ENCODE data around the gene CCDC144A. TPM values are rescaled to one million over a fixed set of nuclear protein-coding genes. Genes with fewer than 3 reads are reported as not detected.
A peak's percentile ranks its signal among the peaks of the same experiment; 100 is the strongest.
"Not testable (repeated sequence)": the region's sequence is repeated elsewhere in the genome, so short reads cannot be mapped to it uniquely, and the experiment has no call there.

The CCDC144A gene
- total RNA-seq, 1 donor from 2014 or later, result 0.58 TPM

DNA sequence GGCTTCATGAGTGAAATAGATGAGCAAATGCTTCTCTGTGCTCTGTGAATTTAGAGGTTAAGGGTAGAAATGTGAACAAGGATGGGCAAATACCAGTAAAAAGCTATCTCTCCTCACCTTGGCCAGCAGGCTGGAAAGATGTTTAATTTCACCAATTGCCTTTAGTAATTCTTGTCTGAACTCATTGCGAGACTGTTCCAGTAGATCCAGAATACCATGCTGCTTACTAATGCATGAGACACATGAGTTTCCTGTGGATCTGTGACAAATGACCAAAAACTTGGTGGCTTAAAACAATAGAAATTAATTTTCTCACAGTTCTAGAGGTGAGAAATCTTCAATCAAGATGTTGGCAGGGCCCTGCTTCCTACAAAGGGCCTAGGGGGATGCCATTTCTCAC lies 27.1 kb upstream of the CCDC144A start:
- DNase-seq (ENCODE audit: low read depth), result no peak
- TF ChIP-seq, protein P1, sequence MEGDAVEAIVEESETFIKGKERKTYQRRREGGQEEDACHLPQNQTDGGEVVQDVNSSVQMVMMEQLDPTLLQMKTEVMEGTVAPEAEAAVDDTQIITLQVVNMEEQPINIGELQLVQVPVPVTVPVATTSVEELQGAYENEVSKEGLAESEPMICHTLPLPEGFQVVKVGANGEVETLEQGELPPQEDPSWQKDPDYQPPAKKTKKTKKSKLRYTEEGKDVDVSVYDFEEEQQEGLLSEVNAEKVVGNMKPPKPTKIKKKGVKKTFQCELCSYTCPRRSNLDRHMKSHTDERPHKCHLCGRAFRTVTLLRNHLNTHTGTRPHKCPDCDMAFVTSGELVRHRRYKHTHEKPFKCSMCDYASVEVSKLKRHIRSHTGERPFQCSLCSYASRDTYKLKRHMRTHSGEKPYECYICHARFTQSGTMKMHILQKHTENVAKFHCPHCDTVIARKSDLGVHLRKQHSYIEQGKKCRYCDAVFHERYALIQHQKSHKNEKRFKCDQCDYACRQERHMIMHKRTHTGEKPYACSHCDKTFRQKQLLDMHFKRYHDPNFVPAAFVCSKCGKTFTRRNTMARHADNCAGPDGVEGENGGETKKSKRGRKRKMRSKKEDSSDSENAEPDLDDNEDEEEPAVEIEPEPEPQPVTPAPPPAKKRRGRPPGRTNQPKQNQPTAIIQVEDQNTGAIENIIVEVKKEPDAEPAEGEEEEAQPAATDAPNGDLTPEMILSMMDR (conservative IDR thresholded peaks at IDR 0.05; ENCODE audit: low read depth, low read length), result no peak
- no peak overlapping the region for H3K4me3 ChIP-seq (ENCODE audit: low read depth, low read length)

DNA sequence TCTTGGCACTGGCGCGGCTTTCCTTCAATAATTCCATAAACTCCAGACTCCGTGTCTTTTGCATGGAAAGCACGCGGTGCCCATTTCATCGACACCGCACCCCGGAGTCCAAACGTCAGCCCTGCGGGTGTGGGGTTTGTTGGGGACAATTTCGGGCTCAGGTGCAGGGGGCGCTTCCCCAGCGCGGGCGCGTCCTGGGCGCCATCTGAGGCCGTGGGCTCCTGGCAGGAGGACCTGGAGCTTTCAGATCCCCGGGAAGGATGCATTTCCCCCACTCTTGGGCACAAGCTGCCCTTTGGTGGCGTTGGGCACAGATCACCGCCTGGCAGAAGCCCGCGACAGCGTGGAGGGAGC lies 23.5 kb upstream of the CCDC144A start:
- H3K4me3 ChIP-seq (ENCODE audit: low read depth, low read length), result peak overlapping the region; percentile 33
- not testable (repeated sequence) for DNase-seq (ENCODE audit: low read depth)

DNA sequence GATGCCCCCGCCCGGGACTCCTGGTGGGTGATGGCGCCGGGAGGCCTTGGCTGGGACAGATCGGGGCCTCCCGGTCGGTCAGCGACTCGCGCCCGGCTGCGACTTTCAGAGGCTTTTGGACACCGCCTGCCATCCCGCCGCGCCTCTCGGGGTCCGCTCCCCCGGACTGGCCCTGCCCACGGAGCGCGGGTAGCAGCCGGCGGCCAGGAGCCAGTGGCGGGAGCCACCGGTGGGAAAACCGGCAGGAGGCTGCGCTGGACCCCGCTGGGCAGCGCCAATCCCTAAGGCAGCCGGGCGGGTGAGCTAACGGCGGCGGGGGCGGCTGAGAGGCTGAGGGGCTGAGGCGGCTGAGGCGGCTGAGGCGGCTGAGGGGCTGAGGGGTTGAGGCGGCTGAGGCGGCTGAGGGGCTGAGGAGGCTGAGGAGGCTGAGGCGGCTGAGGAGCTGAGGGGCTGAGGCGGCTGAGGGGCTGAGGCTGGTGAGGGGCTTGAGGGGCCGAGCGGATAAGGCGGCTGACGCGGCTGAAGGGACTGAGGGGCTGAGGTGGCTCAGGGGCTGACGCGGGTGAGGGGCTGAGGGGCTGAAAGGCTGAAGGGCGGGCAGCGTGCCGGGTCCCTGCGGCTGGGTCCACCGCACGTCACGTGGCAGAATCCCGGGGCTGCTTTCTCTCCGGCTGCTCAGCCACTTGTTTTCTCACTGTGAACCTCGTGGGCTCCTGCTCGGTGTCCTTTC lies 23.0 kb upstream of the CCDC144A start:
- DNase-seq (ENCODE audit: low read depth), result not testable (repeated sequence)

DNA sequence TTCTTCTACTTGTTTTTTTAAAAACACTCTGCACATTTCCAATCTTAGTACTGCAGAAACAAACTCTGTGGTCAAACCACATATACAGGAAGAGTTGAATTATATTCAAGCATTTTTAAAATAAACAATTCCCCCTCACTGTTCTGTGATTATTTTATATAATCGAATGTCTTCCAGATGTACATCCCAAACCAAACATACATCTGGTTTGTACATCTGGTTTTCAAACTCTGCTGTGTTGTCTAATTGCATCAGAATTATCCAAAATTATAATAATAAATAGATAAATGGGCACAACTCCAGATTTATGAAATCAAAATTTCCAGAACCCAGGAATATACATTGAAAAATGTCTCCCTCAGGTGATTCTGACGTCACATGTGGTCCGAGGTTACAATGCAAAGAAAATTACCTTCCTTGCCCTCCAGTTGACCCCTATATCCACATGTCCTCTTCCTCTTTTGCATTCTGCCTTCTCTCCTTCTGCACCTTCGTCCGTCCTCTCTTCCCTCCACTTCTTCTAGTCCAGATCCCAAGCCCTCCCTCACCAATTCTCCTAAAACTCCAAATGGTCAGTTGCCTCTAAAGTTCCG lies 13.3 kb upstream of the CCDC144A start:
- TF ChIP-seq, protein P1 (conservative IDR thresholded peaks at IDR 0.05; ENCODE audit: low read depth, low read length), result no peak
- no peak for DNase-seq (ENCODE audit: low read depth)

More for the DNA sequence above, 23.0 kb upstream of the CCDC144A start:
- H3K4me3 ChIP-seq (ENCODE audit: low read depth, low read length), result peak overlapping the region; percentile 33

DNA sequence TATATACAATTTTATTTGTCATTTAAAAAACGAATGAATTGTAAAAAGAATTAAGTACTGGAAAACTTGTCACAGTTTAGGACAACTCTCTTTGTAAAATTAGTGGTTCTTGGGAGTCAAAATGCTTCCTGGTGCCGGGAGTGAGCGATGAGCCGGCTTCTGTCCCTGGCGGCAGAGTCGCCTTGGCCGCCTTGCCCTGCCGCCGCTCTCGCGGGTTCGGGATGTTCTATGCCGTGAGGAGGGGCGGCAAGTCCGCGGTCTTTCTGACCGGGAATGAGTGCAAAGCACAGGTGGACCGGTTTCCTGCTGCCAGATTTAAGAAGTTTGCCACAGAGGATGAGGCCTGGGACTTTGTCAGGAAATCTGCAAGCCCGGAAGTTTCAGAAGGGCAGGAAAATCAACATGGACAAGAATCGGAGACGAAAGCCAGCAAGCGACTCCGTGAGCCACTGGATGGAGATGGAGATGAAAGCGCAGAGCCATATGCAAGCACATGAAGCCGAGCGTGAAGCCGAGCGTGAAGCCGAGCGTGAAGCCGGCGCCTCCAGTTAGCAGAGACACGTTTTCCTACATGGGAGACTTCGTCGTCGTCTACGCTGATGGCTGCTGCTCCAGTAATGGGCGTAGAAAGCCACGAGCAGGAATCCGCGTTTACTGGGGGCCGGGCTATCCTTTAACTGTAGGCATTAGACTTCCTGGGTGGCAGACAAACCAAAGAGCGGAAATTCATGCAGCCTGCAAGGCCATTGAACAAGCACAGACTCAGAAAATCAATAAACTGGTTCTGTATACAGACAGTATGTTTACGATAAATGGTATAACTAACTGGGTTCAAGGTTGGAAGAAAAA lies 6.5 kb upstream of the CCDC144A start:
- not testable (repeated sequence) for DNase-seq (ENCODE audit: low read depth); H3K4me3 ChIP-seq (ENCODE audit: low read depth, low read length)

More for the DNA sequence above, 13.3 kb upstream of the CCDC144A start:
- H3K4me3 ChIP-seq (ENCODE audit: low read depth, low read length), result no peak overlapping the region

DNA sequence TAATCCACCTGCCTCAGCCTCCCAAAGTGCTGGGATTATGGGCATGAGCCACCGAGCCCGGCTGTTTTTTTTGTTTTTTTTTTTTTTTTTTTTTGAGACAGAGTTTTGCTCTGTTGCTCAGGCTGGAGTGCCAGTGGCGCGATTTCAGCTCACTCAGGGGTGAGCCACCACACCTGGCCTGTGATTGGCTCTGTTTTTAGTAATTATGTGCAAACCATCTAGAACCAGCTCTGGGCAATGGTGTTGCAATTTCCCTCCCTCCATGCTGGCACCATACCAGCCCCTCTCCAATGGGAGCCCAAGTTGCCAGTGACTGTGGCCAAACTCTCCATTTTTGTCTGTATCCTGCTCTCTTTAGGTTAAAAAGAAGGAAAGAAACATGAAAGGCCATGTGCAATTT lies 4.0 kb upstream of the CCDC144A start:
- not testable (repeated sequence) for DNase-seq (ENCODE audit: low read depth); H3K4me3 ChIP-seq (ENCODE audit: low read depth, low read length)

DNA sequence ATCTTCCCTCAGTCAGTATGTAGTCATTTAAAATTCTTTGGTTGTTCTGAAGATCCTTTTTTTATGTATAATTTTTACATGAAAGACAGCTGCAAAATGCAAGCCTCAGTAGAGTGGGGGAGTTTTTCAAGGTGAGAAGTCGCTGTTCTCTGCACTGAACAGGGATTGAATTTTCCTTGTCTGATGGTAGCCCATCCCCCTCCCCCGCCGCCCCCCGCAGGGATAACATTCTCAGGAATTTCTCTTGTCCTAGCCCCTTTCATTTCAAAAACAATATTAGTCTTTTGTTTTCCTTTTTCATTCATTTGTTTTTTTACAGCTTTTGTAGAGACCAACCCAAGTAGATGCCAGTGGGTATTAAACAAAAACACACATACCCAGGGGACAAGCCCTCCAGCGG lies 2.9 kb upstream of the CCDC144A start:
- not testable (repeated sequence) for H3K4me3 ChIP-seq (ENCODE audit: low read depth, low read length); DNase-seq (ENCODE audit: low read depth)

DNA sequence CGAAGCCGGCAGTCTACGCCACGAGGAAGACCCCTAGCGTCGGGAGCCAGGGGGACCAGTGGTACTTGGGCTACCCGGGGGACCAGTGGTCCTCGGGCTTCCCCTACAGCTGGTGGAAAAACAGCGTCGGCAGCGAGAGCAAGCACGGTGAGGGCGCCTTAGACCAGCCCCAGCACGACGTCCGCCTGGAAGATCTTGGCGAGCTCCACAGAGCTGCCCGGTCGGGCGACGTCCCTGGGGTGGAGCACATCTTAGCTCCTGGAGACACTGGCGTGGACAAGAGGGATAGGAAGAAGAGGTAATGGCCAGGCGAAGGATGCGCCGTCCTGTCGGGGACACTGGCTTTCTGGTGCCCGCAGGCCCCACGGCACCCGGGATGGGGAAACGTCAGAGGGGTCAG lies 406 bp downstream of the CCDC144A start:
- H3K4me3 ChIP-seq (ENCODE audit: low read depth, low read length); DNase-seq (ENCODE audit: low read depth): not testable (repeated sequence)

DNA sequence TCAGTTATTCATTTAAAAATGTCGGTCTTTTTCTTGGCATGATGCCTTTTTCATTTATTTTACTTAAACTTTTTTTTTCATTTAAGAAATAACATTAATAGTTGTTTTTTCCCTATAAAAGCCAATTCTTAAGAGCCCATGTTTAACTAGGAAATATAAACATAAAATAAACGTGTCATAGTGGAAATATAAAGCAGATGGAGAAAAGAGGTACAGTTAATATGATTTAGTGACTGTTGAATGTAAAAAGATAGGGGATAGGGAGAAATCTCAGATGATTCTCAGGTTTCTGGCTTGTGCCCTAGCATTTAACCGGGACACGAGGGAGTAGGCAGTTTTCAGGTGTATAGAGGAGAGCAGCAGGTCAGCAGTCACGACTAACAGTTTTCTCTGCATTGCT lies 7.6 kb downstream of the CCDC144A start:
- DNase-seq (ENCODE audit: low read depth); H3K4me3 ChIP-seq (ENCODE audit: low read depth, low read length): not testable (repeated sequence)

DNA sequence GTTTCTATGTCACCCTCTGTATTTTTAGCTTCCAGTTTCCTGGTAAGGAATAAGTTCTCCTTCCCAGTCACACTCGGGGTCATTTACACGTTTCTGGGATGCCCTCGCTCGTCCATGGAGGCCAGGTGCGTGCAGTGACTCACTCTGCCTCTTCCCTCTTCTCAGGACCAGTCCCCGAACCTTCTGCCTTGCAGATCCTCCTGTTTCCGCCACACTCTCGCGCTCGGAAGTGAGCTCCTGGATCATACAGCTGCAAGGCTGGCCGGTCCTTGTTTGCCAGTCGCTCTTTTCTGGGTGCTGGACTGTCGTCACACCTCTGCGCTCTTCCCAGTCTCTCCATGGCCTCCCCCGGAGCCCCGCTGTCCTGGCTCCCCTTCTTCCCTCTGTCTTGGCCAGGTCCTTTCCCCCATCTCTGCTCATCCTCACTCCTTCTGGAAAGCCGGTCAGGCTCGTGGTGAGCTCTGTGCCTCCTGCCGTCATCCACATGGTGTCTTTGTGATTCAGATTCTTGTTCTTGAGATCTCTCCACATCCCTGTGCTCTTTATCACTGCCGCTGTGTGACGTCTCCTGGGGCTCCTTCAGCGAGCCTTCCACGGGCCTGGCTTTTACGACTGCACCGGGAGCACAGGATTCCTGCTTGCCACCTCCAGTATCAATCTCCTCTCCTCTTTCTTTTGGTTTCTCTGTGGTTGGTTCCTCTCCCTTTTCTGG lies 55.6 kb downstream of the CCDC144A start:
- not testable (repeated sequence) for H3K4me3 ChIP-seq (ENCODE audit: low read depth, low read length); DNase-seq (ENCODE audit: low read depth)

DNA sequence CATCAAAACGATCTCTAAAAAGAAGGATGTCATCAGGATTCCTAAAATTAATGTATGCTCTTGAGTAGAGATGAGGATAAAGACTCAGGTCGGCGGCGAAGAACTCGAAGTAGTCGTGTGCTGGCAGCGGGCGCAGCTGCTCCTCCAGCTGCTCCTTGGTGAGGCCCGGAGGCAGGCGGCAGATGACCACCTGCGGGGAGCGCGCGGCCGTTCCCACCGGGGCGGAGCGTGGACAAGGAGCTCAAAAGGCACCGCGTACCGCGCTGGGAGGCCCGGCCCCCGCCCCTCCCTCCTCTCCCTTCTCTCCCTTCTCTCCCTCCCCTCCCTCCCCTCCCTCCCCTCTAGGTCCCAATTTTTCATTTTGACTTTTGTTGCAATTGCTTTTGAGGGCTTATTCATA lies 56.5 kb downstream of the CCDC144A start:
- H3K4me3 ChIP-seq (ENCODE audit: low read depth, low read length); DNase-seq (ENCODE audit: low read depth): not testable (repeated sequence)

DNA sequence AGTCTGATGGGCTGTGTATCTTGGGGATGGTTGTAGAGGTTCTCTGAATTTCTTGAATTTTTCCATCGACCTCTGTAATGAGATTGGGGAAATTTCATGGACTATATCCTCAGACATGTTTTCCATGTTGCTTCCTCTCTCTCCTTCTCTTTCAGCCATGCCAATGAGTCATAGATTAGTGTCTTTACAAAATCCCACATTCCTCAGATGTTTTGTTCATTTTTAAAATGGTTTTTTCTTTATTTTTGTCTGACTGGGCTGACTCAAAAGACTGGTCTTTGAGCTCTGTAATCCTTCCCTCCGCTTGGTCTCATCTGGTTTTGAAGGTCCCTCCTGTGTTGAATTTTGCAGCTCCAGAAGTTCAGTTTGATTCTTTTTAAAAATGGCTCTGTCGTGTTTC lies 60.5 kb downstream of the CCDC144A start:
- DNase-seq (ENCODE audit: low read depth), result not testable (repeated sequence)

More for the DNA sequence above, 60.5 kb downstream of the CCDC144A start:
- not testable (repeated sequence) for H3K4me3 ChIP-seq (ENCODE audit: low read depth, low read length)
